Measurements from ENCODE around the gene CACNB4.

- no peak for TF ChIP-seq CTCF (IDR thresholded peaks at IDR 0.05 in 2 of 3, conservative IDR thresholded peaks at IDR 0.05 in 1 of 3; ENCODE audit: borderline replicate concordance in 1 of 3, insufficient read depth in 1 of 3, low read depth in 2 of 3, low read length in 2 of 3)
- TF ChIP-seq EZH2phosphoT487 (IDR thresholded peaks at IDR 0.05; ENCODE audit: borderline replicate concordance), result no peak
- TF ChIP-seq ELF1 (IDR thresholded peaks at IDR 0.05; ENCODE audit: borderline replicate concordance, low read depth), result no peak
- no peak for TF ChIP-seq POLR2AphosphoS5 (IDR thresholded peaks at IDR 0.05; ENCODE audit: low read depth, low read length)
- no peak for TF ChIP-seq CEBPB (IDR thresholded peaks at IDR 0.05; ENCODE audit: low read depth)
- TF ChIP-seq POLR2A (IDR thresholded peaks at IDR 0.05; ENCODE audit: borderline replicate concordance, extremely low read depth, insufficient read depth, insufficient read length), result no peak
- TF ChIP-seq MAX (IDR thresholded peaks at IDR 0.05), result no peak
Observed at GRCh38 chr2:151973013-151973900, 125.6 kb downstream of the CACNB4 start.

All from HCT116 (cell line).